ENCODE data around the gene NOX5.

NOX5 gene

GRCh38 chr15:69070396-69070795 is 55.9 kb downstream of the NOX5 start:
- DNase-seq (ENCODE audit: low read depth, low spot score) = no peak
- in situ Hi-C loops (cut with HindIII; ENCODE audit: low sequenced_read_pairs) = no loop called here
- TF ChIP-seq CTCF (IDR thresholded peaks at IDR 0.05; ENCODE audit: low read depth, low read length) = no peak

GRCh38 chr15:69071260-69071659 is 56.8 kb downstream of the NOX5 start:
- DNase-seq (ENCODE audit: low read depth, low spot score) = no peak
- in situ Hi-C loops (cut with HindIII; ENCODE audit: low sequenced_read_pairs) = no loop called here
- H3K4me3 ChIP-seq (ENCODE audit: low read depth, low read length) = no peak overlapping the region
- TF ChIP-seq CTCF (IDR thresholded peaks at IDR 0.05; ENCODE audit: low read depth, low read length) = no peak

More at GRCh38 chr15:69070396-69070795, 55.9 kb downstream of the NOX5 start:
- H3K4me3 ChIP-seq (ENCODE audit: low read depth, low read length) = no peak overlapping the region

- TF ChIP-seq CTCF (IDR thresholded peaks at IDR 0.05; ENCODE audit: low read depth, low read length) = no peak
- in situ Hi-C loops (cut with HindIII; ENCODE audit: low sequenced_read_pairs) = no loop called here
- H3K4me3 ChIP-seq (ENCODE audit: low read depth, low read length) = no peak overlapping the region
- no peak for DNase-seq (ENCODE audit: low read depth, low spot score)
Observed at GRCh38 chr15:69072906-69073305, 58.4 kb downstream of the NOX5 start.

GRCh38 chr15:69074001-69074842 is 59.7 kb downstream of the NOX5 start:
- peak overlapping the region; percentile 54 for H3K4me3 ChIP-seq (ENCODE audit: low read depth, low read length)
- TF ChIP-seq CTCF (IDR thresholded peaks at IDR 0.05; ENCODE audit: low read depth, low read length) = peak; percentile 2
- peak; percentile 57 for DNase-seq (ENCODE audit: low read depth, low spot score)
- in situ Hi-C loops (cut with HindIII; ENCODE audit: low sequenced_read_pairs) = no loop called here

GRCh38 chr15:69074843-69075224 is 60.3 kb downstream of the NOX5 start:
- peak; percentile 12 for DNase-seq (ENCODE audit: low read depth, low spot score)
- peak overlapping the region; percentile 54 for H3K4me3 ChIP-seq (ENCODE audit: low read depth, low read length)
- TF ChIP-seq CTCF (IDR thresholded peaks at IDR 0.05; ENCODE audit: low read depth, low read length) = no peak
- in situ Hi-C loops (cut with HindIII; ENCODE audit: low sequenced_read_pairs) = no loop called here

- no peak overlapping the region for H3K4me3 ChIP-seq (ENCODE audit: low read depth, low read length)
- no peak for TF ChIP-seq CTCF (IDR thresholded peaks at IDR 0.05; ENCODE audit: low read depth, low read length)
- DNase-seq (ENCODE audit: low read depth, low spot score) = no peak
- in situ Hi-C loops (cut with HindIII; ENCODE audit: low sequenced_read_pairs) = no loop called here
Observed at GRCh38 chr15:69075440-69075839, 60.9 kb downstream of the NOX5 start.
